A549 (cell line): Measurements from ENCODE around the gene IFITM1.

Source experiments
- CTCF ChIP-seq: fragments of >200 bp; sonication (Bioruptor Twin); formaldehyde crosslinking; IDR thresholded peaks from 3 replicates; pipeline ENCODE4 v1.5.1; 2016
- EP300 ChIP-seq, 2 experiments: fragments of >200 bp; sonication (Bioruptor Twin); formaldehyde crosslinking; IDR thresholded peaks; 2 replicates in 1 of 2; 3 replicates in 1 of 2; pipeline ENCODE4 v1.6.1; 2016 to 2017
- FOSL2 ChIP-seq, 2 experiments: fragments of 450-650 bp in 1 of 2; fragments of >200 bp in 1 of 2; sonication (Bioruptor Twin) in 1 of 2; formaldehyde crosslinking; IDR thresholded peaks; 2 replicates each; pipeline versions ENCODE4 v1.5.0 to v1.6.1; 2016 to 2020; ENCODE audit warnings: mild to moderate bottlenecking in 1 of 2, moderate library complexity in 1 of 2
- HMGXB4 ChIP-seq: fragments of 250-450 bp; sonication (Bioruptor Pico); IDR thresholded peaks from 2 replicates; pipeline ENCODE4 v1.5.0; 2021; ENCODE audit warnings: mild to moderate bottlenecking, moderate library complexity, borderline replicate concordance
- HOXA7 ChIP-seq: fragments of 250-450 bp; sonication (Bioruptor Pico); IDR thresholded peaks from 2 replicates; pipeline ENCODE4 v1.5.0; 2020; ENCODE audit warnings: mild to moderate bottlenecking, moderate library complexity
- NR3C1 ChIP-seq: fragments of >200 bp; sonication (Bioruptor Twin); formaldehyde crosslinking; IDR thresholded peaks from 3 replicates; pipeline ENCODE4 v1.6.1; 2017
- RAD21 ChIP-seq, 2 experiments: fragments of >200 bp in 1 of 2; sonication (Bioruptor Twin) in 1 of 2; formaldehyde crosslinking in 1 of 2; IDR thresholded peaks in 1 of 2; conservative IDR thresholded peaks in 1 of 2; 2 replicates in 1 of 2; 3 replicates in 1 of 2; pipeline ENCODE4 v1.6.1; 2012 to 2018; ENCODE audit warnings: inconsistent platforms in 1 of 2
- REST ChIP-seq: fragments of 200-600 bp; sonication (generic); IDR thresholded peaks from 2 replicates; pipeline ENCODE4 v1.6.1; 2016; ENCODE audit warnings: antibody characterized with exemption, mild to moderate bottlenecking, moderate library complexity
- SMC3 ChIP-seq: fragments of >200 bp; sonication (Bioruptor Twin); formaldehyde crosslinking; IDR thresholded peaks from 3 replicates; pipeline ENCODE4 v1.6.1; 2018; ENCODE audit warnings: inconsistent platforms
- ZSCAN20 ChIP-seq: fragments of 250-450 bp; sonication (Bioruptor Pico); IDR thresholded peaks from 2 replicates; pipeline ENCODE4 v1.8.0; 2022; ENCODE audit warnings: mild to moderate bottlenecking, moderate library complexity
- TF ChIP-seq, protein P1 (sequence below): fragments of 250-450 bp; sonication (Bioruptor Pico); IDR thresholded peaks from 2 replicates; pipeline ENCODE4 v1.5.0; 2020; ENCODE audit warnings: low read depth, mild to moderate bottlenecking, moderate library complexity

GRCh38 chr11:305844-306211 lies 8.0 kb upstream of the IFITM1 start:
- TF ChIP-seq RAD21 (conservative IDR thresholded peaks at IDR 0.05 in 1 of 2, IDR thresholded peaks at IDR 0.05 in 1 of 2) (no peak), HOXA7 (CRISPR knock-in tag) (no peak), CTCF (no peak), HMGXB4 (CRISPR knock-in tag) (no peak), FOSL2 (IDR thresholded peaks at IDR 0.05) (no peak), FOSL2 (CRISPR knock-in tag; IDR thresholded peaks at IDR 0.05) (no peak), EP300 (IDR thresholded peaks at IDR 0.05) (no peak), ZSCAN20 (CRISPR knock-in tag) (no peak), SMC3 (no peak), REST (no peak), NR3C1 (no peak)
- TF ChIP-seq, protein P1, sequence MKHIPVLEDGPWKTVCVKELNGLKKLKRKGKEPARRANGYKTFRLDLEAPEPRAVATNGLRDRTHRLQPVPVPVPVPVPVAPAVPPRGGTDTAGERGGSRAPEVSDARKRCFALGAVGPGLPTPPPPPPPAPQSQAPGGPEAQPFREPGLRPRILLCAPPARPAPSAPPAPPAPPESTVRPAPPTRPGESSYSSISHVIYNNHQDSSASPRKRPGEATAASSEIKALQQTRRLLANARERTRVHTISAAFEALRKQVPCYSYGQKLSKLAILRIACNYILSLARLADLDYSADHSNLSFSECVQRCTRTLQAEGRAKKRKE (CRISPR knock-in tag): no peak
